ENCODE measurements around the gene SELENOK.

Gene SELENOK

DNA sequence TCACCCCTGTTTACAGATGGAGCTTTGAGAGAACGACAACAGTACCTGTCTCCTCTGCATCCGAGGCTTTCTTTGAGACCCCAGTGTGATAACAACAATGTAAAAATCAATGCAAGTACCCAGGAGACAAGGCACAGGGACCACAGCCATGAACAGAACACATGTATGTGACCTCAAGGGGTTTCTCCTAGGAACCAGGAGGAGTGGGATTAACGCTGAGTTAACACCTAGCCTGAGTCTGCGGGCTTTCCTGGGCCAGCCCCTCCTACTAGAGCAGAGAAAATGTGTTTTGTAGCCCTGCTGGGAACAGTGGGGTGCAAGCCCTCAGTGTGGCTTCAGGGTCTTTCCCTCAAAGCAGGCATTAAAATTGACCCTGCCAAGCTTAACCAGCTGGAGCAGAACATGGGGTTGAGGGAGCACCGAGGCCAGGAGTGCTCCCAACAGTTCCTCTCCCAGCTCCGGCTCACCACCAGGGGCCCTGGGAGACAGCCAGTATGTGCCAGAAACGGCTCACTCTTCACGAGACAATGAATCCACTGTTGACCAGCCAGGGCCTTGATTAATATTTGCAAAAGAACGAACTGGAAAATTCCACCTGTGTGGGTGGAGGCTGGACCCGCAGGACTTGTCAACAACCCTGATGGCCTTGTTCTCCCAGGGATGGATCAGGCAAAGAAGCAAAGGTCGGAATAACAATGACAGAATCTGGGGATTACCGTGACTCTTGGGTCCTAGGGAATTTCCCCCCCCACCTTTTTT lies 49.0 kb downstream of the SELENOK start:
- H3K4ac ChIP-seq (ENCODE audit: low read depth, low read length), result no peak overlapping the region
- no peak overlapping the region for H2AK5ac ChIP-seq (ENCODE audit: low read length)
- H3K27me3 ChIP-seq (ENCODE audit: insufficient read depth, low read length), result peaks cover 4% of the 10 kb centered on the region
- no peak overlapping the region for H3K4me2 ChIP-seq (ENCODE audit: low read length)
- no peak overlapping the region for H2BK12ac ChIP-seq (ENCODE audit: low read length)
- H3K18ac ChIP-seq (ENCODE audit: low read length), result no peak overlapping the region
- H3K4me1 ChIP-seq (ENCODE audit: control insufficient read depth in 1 of 2, insufficient read depth in 2 of 2, low read length in 2 of 2), result peaks cover 5 to 6% of the 10 kb centered on the region in 2 experiments
- H3K79me2 ChIP-seq (ENCODE audit: control insufficient read depth, insufficient read depth, low read length, poor library complexity), result no peaks in the 10 kb centered on the region
- no peak overlapping the region for H3K27ac ChIP-seq (ENCODE audit: low read depth, low read length)
- no peak overlapping the region for H3K23ac ChIP-seq (ENCODE audit: low read length)
- no peak overlapping the region for H3K9ac ChIP-seq (ENCODE audit: low read length)
- H2BK5ac ChIP-seq (ENCODE audit: low read depth, low read length, poor library complexity), result no peak overlapping the region
- H3K79me1 ChIP-seq (ENCODE audit: low read length), result peaks cover 2% of the 10 kb centered on the region
- H3K9me3 ChIP-seq (ENCODE audit: insufficient read depth, low read depth, low read length), result peaks cover 3% of the 10 kb centered on the region
- peak; percentile 33 to 54 for DNase-seq
- no peak overlapping the region for H2AFZ ChIP-seq (ENCODE audit: insufficient read depth, low read length, poor library complexity)
- no peak overlapping the region for H3K4me3 ChIP-seq (ENCODE audit: low read depth, low read length)
- no CpG with 5 or more reads among the region's 12 CpGs for WGBS (ENCODE audit: extremely low coverage, insufficient coverage, insufficient read length)
- H4K91ac ChIP-seq (ENCODE audit: low read depth, low read length), result no peak overlapping the region
- H3K14ac ChIP-seq (ENCODE audit: low read length), result no peak overlapping the region
- no peak overlapping the region for H2BK120ac ChIP-seq (ENCODE audit: insufficient read depth, low read length, poor library complexity)
- no peaks in the 10 kb centered on the region for H3K36me3 ChIP-seq (ENCODE audit: control insufficient read depth in 1 of 2, insufficient read depth in 2 of 2, low read length in 2 of 2)
- H4K8ac ChIP-seq (ENCODE audit: low read depth, low read length), result no peak overlapping the region
- H4K12ac ChIP-seq (ENCODE audit: low read depth, low read length), result no peak overlapping the region

DNA sequence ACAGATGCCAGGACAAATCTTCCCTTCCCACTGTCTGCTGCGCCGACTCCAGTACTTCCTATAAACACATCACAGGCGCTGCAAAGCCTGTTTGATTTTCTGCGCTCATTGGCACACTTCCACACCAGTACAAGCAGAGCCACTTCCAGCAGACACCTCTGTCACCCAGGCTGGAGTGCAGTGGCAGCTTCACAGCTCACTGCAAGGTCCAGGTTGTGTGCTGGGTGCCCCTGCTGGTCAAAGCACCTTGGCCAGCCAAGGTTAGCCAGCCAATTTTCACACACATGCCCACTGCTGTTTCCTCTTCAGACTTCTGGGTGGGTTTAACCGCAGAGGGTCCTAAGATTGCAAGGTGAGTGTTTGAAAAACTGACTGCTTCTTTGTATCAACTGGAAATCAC lies 50.4 kb downstream of the SELENOK start:
- H4K91ac ChIP-seq (ENCODE audit: low read depth, low read length), result no peak overlapping the region
- peaks cover 2% of the 10 kb centered on the region for H3K79me1 ChIP-seq (ENCODE audit: low read length)
- no peak overlapping the region for H2BK5ac ChIP-seq (ENCODE audit: low read depth, low read length, poor library complexity)
- no peak overlapping the region for H2AK5ac ChIP-seq (ENCODE audit: low read length)
- no peak overlapping the region for H3K14ac ChIP-seq (ENCODE audit: low read length)
- H2BK12ac ChIP-seq (ENCODE audit: low read length), result no peak overlapping the region
- H3K36me3 ChIP-seq (ENCODE audit: control insufficient read depth in 1 of 2, insufficient read depth in 2 of 2, low read length in 2 of 2), result no peaks in the 10 kb centered on the region
- no peak overlapping the region for H4K8ac ChIP-seq (ENCODE audit: low read depth, low read length)
- peaks cover 2% of the 10 kb centered on the region for H3K9me3 ChIP-seq (ENCODE audit: insufficient read depth, low read depth, low read length)
- H3K27ac ChIP-seq (ENCODE audit: low read depth, low read length), result no peak overlapping the region
- H4K12ac ChIP-seq (ENCODE audit: low read depth, low read length), result no peak overlapping the region
- H3K23ac ChIP-seq (ENCODE audit: low read length), result no peak overlapping the region
- no peak overlapping the region for H3K18ac ChIP-seq (ENCODE audit: low read length)
- DNase-seq, result no peak
- H3K4me2 ChIP-seq (ENCODE audit: low read length), result no peak overlapping the region
- H3K4me3 ChIP-seq (ENCODE audit: low read depth, low read length), result no peak overlapping the region
- no peaks in the 10 kb centered on the region for H3K79me2 ChIP-seq (ENCODE audit: control insufficient read depth, insufficient read depth, low read length, poor library complexity)
- no peak overlapping the region for H2AFZ ChIP-seq (ENCODE audit: insufficient read depth, low read length, poor library complexity)
- WGBS (ENCODE audit: extremely low coverage, insufficient coverage, insufficient read length), result no CpG with 5 or more reads among the region's 5 CpGs
- peaks cover under 1 to 6% of the 10 kb centered on the region in 2 experiments for H3K4me1 ChIP-seq (ENCODE audit: control insufficient read depth in 1 of 2, insufficient read depth in 2 of 2, low read length in 2 of 2)
- H3K27me3 ChIP-seq (ENCODE audit: insufficient read depth, low read length), result no peaks in the 10 kb centered on the region
- no peak overlapping the region for H2BK120ac ChIP-seq (ENCODE audit: insufficient read depth, low read length, poor library complexity)
- no peak overlapping the region for H3K4ac ChIP-seq (ENCODE audit: low read depth, low read length)
- H3K9ac ChIP-seq (ENCODE audit: low read length), result no peak overlapping the region

DNA sequence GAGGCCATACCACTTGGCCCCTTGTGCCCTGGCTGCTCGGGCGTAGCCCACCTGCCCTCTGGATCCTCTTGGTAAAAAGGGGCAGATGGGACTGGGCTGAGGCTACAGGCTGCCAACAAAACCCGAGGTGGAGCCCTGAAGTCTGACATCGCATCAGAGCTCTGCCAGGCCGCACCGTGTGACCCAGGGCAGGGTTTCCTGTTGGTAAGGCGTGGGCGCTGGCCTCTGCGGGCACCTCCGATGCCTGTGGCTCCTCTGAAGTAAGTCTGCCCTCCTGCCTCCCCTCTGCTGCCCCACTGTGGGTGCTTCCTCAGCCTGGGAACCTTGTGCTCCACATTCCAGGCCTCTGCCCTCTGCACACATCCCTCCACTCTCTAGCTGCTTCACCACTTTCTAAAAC lies 54.3 kb downstream of the SELENOK start:
- no peak overlapping the region for H4K12ac ChIP-seq (ENCODE audit: low read depth, low read length)
- H2AFZ ChIP-seq (ENCODE audit: insufficient read depth, low read length, poor library complexity), result no peak overlapping the region
- no peak overlapping the region for H2AK5ac ChIP-seq (ENCODE audit: low read length)
- peaks cover 4% of the 10 kb centered on the region for H3K9me3 ChIP-seq (ENCODE audit: insufficient read depth, low read depth, low read length)
- H3K14ac ChIP-seq (ENCODE audit: low read length), result no peak overlapping the region
- no peak for DNase-seq
- H3K9ac ChIP-seq (ENCODE audit: low read length), result no peak overlapping the region
- H2BK12ac ChIP-seq (ENCODE audit: low read length), result no peak overlapping the region
- H2BK5ac ChIP-seq (ENCODE audit: low read depth, low read length, poor library complexity), result no peak overlapping the region
- no peaks in the 10 kb centered on the region for H3K79me2 ChIP-seq (ENCODE audit: control insufficient read depth, insufficient read depth, low read length, poor library complexity)
- WGBS (ENCODE audit: extremely low coverage, insufficient coverage, insufficient read length), result no CpG with 5 or more reads among the region's 10 CpGs
- H3K18ac ChIP-seq (ENCODE audit: low read length), result no peak overlapping the region
- no peaks in the 10 kb centered on the region for H3K27me3 ChIP-seq (ENCODE audit: insufficient read depth, low read length)
- no peaks in the 10 kb centered on the region for H3K79me1 ChIP-seq (ENCODE audit: low read length)
- H3K23ac ChIP-seq (ENCODE audit: low read length), result no peak overlapping the region
- no peaks in the 10 kb centered on the region for H3K36me3 ChIP-seq (ENCODE audit: control insufficient read depth in 1 of 2, insufficient read depth in 2 of 2, low read length in 2 of 2)
- H3K4me3 ChIP-seq (ENCODE audit: low read depth, low read length), result no peak overlapping the region
- H4K8ac ChIP-seq (ENCODE audit: low read depth, low read length), result no peak overlapping the region
- H2BK120ac ChIP-seq (ENCODE audit: insufficient read depth, low read length, poor library complexity), result no peak overlapping the region
- H3K4me2 ChIP-seq (ENCODE audit: low read length), result no peak overlapping the region
- H3K27ac ChIP-seq (ENCODE audit: low read depth, low read length), result no peak overlapping the region
- no peak overlapping the region for H4K91ac ChIP-seq (ENCODE audit: low read depth, low read length)
- no peaks in the 10 kb centered on the region for H3K4me1 ChIP-seq (ENCODE audit: control insufficient read depth in 1 of 2, insufficient read depth in 2 of 2, low read length in 2 of 2)
- H3K4ac ChIP-seq (ENCODE audit: low read depth, low read length), result no peak overlapping the region

DNA sequence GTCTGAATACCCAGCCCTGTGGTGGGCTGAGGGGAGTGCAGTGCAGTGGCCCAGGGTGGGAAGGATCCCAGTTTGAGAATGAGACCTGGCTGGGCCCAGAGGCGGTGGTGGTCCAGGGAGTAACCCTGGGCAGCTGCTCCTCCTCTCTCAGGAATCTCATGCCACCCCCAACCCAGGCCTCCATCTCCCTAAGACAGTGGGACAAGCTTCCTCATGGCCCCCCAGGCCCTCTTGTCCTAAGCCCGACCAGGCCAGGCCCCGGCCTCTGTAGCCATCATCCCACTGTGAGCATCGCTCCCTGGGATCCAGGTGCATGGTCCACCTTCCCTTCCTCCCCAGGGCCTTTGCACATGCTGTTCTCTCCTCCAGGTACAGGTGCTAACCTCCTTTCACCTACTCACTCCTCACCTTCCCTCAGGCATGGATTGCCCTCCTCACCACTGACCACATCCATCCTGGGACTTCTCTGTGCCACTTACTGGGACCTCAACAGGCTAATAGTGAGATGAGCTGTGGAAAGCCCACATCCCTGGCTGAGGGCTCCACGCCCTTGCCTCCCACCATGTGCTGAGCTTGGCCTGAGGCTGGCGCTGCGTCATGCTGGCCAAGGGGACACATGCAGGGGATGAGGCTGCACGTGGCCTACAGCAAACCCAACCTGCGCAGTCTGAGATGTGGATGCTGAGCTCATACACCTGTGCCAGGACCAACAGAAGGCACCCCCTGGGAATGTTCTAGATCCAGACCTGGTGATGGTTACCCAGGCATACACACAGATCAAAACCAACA lies 55.4 kb downstream of the SELENOK start:
- no peak overlapping the region for H4K8ac ChIP-seq (ENCODE audit: low read depth, low read length)
- H3K27ac ChIP-seq (ENCODE audit: low read depth, low read length), result no peak overlapping the region
- H3K79me1 ChIP-seq (ENCODE audit: low read length), result no peaks in the 10 kb centered on the region
- H3K9me3 ChIP-seq (ENCODE audit: insufficient read depth, low read depth, low read length), result peaks cover 4% of the 10 kb centered on the region
- H4K91ac ChIP-seq (ENCODE audit: low read depth, low read length), result no peak overlapping the region
- no peaks in the 10 kb centered on the region for H3K4me1 ChIP-seq (ENCODE audit: control insufficient read depth in 1 of 2, insufficient read depth in 2 of 2, low read length in 2 of 2)
- H2BK120ac ChIP-seq (ENCODE audit: insufficient read depth, low read length, poor library complexity), result no peak overlapping the region
- no peak overlapping the region for H2BK12ac ChIP-seq (ENCODE audit: low read length)
- H3K4me3 ChIP-seq (ENCODE audit: low read depth, low read length), result peak overlapping the region; percentile 27
- H3K9ac ChIP-seq (ENCODE audit: low read length), result no peak overlapping the region
- H4K12ac ChIP-seq (ENCODE audit: low read depth, low read length), result no peak overlapping the region
- no peak overlapping the region for H2AFZ ChIP-seq (ENCODE audit: insufficient read depth, low read length, poor library complexity)
- H3K4ac ChIP-seq (ENCODE audit: low read depth, low read length), result no peak overlapping the region
- no CpG with 5 or more reads among the region's 9 CpGs for WGBS (ENCODE audit: extremely low coverage, insufficient coverage, insufficient read length)
- H3K36me3 ChIP-seq (ENCODE audit: control insufficient read depth in 1 of 2, insufficient read depth in 2 of 2, low read length in 2 of 2), result no peaks in the 10 kb centered on the region
- no peaks in the 10 kb centered on the region for H3K27me3 ChIP-seq (ENCODE audit: insufficient read depth, low read length)
- no peak overlapping the region for H3K4me2 ChIP-seq (ENCODE audit: low read length)
- H2BK5ac ChIP-seq (ENCODE audit: low read depth, low read length, poor library complexity), result no peak overlapping the region
- DNase-seq, result no peak
- H3K18ac ChIP-seq (ENCODE audit: low read length), result no peak overlapping the region
- no peaks in the 10 kb centered on the region for H3K79me2 ChIP-seq (ENCODE audit: control insufficient read depth, insufficient read depth, low read length, poor library complexity)
- no peak overlapping the region for H3K23ac ChIP-seq (ENCODE audit: low read length)
- no peak overlapping the region for H3K14ac ChIP-seq (ENCODE audit: low read length)
- no peak overlapping the region for H2AK5ac ChIP-seq (ENCODE audit: low read length)

Data from trophoblast cell (in vitro differentiated cells and primary cell).